GM19239 (cell line): Measurements from ENCODE around the gene SOD3.

Experiments
- DNase-seq: peaks from one replicate; pipeline ENCODE4 v3.0.0; 2011; ENCODE audit warnings: low spot score; ENCODE audit not compliant: insufficient read length
- FAIRE-seq: peaks from 2 replicates; lab custom pipeline; 2011; peaks lifted over from hg19 to GRCh38; lab: Jason Lieb, UNC

SOD3 gene

GRCh38 chr4:24794916-24795665, at the start of gene SOD3:
Gene SOD3 (plus strand): TSS chr4:24795573. CDS start chr4:24799522, 3,949 bp downstream.
- DNase-seq = no peak

GRCh38 chr4:24747234-24747975, 48.0 kb upstream of the SOD3 start:
- FAIRE-seq (no peak), DNase-seq (no peak)

More at GRCh38 chr4:24794916-24795665, at the start of gene SOD3:
- no peak for FAIRE-seq

GRCh38 chr4:24748023-24748422, 47.4 kb upstream of the SOD3 start:
- DNase-seq (no peak), FAIRE-seq (no peak)

GRCh38 chr4:24748758-24749350, 46.5 kb upstream of the SOD3 start:
- DNase-seq = no peak
- FAIRE-seq = no peak

GRCh38 chr4:24750106-24750505, 45.3 kb upstream of the SOD3 start:
- FAIRE-seq (no peak), DNase-seq (no peak)

GRCh38 chr4:24751926-24752539, 43.3 kb upstream of the SOD3 start:
- no peak for FAIRE-seq
- DNase-seq = no peak

- DNase-seq (no peak), FAIRE-seq (no peak)
Measured at GRCh38 chr4:24753519-24753918, 41.9 kb upstream of the SOD3 start.

GRCh38 chr4:24754571-24754970, 40.8 kb upstream of the SOD3 start:
- DNase-seq (no peak), FAIRE-seq (no peak)

- FAIRE-seq (no peak), DNase-seq (no peak)
Measured at GRCh38 chr4:24763631-24764297, 31.6 kb upstream of the SOD3 start.

- FAIRE-seq (no peak), DNase-seq (no peak)
Measured at GRCh38 chr4:24764345-24764744, 31.0 kb upstream of the SOD3 start.

- FAIRE-seq = no peak
Measured at GRCh38 chr4:24765376-24765988, 29.9 kb upstream of the SOD3 start.

GRCh38 chr4:24768006-24768405, 27.4 kb upstream of the SOD3 start:
- DNase-seq = no peak

More at GRCh38 chr4:24765376-24765988, 29.9 kb upstream of the SOD3 start:
- no peak for DNase-seq

GRCh38 chr4:24768604-24769003, 26.8 kb upstream of the SOD3 start:
- DNase-seq (peak; percentile 19), FAIRE-seq (peak; percentile 42)

More at GRCh38 chr4:24768006-24768405, 27.4 kb upstream of the SOD3 start:
- no peak for FAIRE-seq

- DNase-seq (no peak), FAIRE-seq (no peak)
Measured at GRCh38 chr4:24769571-24769970, 25.8 kb upstream of the SOD3 start.

- no peak for DNase-seq
- peak; percentile 59 for FAIRE-seq
Measured at GRCh38 chr4:24770032-24770584, 25.3 kb upstream of the SOD3 start.

- DNase-seq (no peak), FAIRE-seq (no peak)
Measured at GRCh38 chr4:24770667-24771066, 24.7 kb upstream of the SOD3 start.

- no peak for FAIRE-seq
- no peak for DNase-seq
Measured at GRCh38 chr4:24771241-24771640, 24.1 kb upstream of the SOD3 start.

- FAIRE-seq = no peak
- DNase-seq = no peak
Measured at GRCh38 chr4:24772061-24772705, 23.2 kb upstream of the SOD3 start.

- FAIRE-seq (no peak), DNase-seq (no peak)
Measured at GRCh38 chr4:24772952-24773351, 22.4 kb upstream of the SOD3 start.
